ENCODE data around the gene WDSUB1.

The WDSUB1 gene

DNA sequence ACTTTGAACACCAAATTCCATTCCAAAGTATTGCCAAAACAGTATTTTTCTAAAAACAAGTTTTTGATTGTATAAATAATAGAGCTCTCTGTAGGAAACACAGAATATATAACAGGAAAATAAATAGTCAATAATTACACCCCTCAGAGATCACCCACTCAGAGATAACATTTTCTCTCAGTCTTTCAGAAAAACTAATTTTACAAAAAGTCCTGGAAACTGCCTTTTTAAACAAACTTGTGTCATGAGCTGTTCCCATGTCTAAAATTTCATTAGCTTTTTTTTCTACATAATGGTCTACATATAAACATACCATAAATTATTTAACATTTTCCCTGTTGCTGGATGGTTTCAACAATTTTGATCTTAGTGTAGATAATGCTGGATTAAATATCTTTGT, 1.2 kb upstream of the WDSUB1 start:
- Histone ChIP-seq H3K4me3 (ENCODE audit: low read depth, low read length) (no peak overlapping the region), H3K9ac (ENCODE audit: low read depth, low read length) (no peak overlapping the region)

DNA sequence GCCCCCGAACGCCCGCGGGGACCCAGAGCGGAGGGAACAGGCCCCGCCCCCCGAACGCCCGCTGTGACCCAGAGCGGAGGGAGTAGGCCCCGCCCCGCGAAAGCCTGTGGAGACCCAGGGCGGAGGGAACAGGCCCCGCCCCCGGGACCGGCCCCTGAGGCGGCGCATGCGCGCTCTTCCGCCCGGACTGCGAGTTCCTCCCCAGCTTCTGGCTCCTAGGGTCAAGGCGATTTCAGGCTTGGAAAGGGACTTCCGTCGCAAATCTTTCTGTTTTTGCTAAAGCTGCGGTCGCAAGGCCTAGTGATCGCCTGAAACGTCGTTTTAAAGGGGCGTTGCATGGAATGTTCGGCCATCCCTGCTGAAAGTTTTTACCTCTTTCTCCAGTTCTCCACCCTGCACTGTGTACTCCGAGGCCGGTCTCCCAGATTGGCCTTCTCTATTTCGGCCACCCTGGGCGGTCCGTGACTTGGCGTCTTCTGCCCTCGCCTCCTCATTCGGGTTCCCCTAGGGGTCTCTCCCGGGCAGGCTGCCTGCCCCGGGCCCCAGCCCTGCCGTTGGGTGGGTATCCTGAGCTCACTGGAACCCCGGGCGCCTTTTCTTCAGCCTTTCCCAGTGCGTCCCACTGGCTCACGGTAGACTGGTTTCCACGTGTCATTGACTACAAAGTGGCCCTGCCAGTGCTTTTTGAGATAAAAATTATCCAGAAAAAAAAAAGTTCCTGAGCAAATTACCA, 372 bp upstream of the WDSUB1 start:
- Histone ChIP-seq H3K27me3 (ENCODE audit: control insufficient read depth, insufficient read depth, low read length) (no peaks in the 10 kb centered on the region), H3K9ac (ENCODE audit: low read depth, low read length) (peak overlapping the region; percentile 91), H3K9me3 (ENCODE audit: control insufficient read depth, insufficient read depth, low read length) (no peaks in the 10 kb centered on the region), H3K4me3 (ENCODE audit: low read depth, low read length) (peak overlapping the region; percentile 83), H3K4me1 (ENCODE audit: control insufficient read depth, insufficient read depth, low read length) (no peaks in the 10 kb centered on the region), H3K36me3 (ENCODE audit: control insufficient read depth, insufficient read depth, low read length) (no peaks in the 10 kb centered on the region)

More for the DNA sequence above, 1.2 kb upstream of the WDSUB1 start:
- H3K9me3 ChIP-seq (ENCODE audit: control insufficient read depth, insufficient read depth, low read length) = no peaks in the 10 kb centered on the region
- H3K4me1 ChIP-seq (ENCODE audit: control insufficient read depth, insufficient read depth, low read length) = no peaks in the 10 kb centered on the region
- no peaks in the 10 kb centered on the region for H3K27me3 ChIP-seq (ENCODE audit: control insufficient read depth, insufficient read depth, low read length)
- H3K36me3 ChIP-seq (ENCODE audit: control insufficient read depth, insufficient read depth, low read length) = no peaks in the 10 kb centered on the region

DNA sequence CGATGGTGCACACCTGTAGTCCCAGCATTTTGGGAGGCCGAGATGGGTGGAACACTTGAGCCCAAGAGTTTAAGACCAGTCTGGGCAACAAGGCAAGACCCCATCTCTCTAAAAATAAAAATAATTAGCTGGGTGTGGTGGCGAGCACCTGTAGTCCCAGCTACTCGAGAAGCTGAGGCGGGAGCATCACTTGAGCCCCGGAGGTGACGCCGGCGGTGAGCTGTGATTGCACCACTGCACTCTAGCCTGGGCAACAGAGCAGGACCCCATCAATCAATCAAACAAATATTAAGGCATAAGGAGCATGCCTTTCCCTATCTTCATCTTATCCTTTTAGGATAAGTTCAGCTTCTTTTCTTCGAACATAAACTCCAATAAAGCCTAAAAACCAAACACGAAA, 1.1 kb downstream of the WDSUB1 start:
- H3K27me3 ChIP-seq (ENCODE audit: control insufficient read depth, insufficient read depth, low read length) = no peaks in the 10 kb centered on the region
- no peak overlapping the region for H3K9ac ChIP-seq (ENCODE audit: low read depth, low read length)
- no peaks in the 10 kb centered on the region for H3K4me1 ChIP-seq (ENCODE audit: control insufficient read depth, insufficient read depth, low read length)
- no peaks in the 10 kb centered on the region for H3K9me3 ChIP-seq (ENCODE audit: control insufficient read depth, insufficient read depth, low read length)
- peak overlapping the region; percentile 72 for H3K4me3 ChIP-seq (ENCODE audit: low read depth, low read length)
- H3K36me3 ChIP-seq (ENCODE audit: control insufficient read depth, insufficient read depth, low read length) = no peaks in the 10 kb centered on the region

DNA sequence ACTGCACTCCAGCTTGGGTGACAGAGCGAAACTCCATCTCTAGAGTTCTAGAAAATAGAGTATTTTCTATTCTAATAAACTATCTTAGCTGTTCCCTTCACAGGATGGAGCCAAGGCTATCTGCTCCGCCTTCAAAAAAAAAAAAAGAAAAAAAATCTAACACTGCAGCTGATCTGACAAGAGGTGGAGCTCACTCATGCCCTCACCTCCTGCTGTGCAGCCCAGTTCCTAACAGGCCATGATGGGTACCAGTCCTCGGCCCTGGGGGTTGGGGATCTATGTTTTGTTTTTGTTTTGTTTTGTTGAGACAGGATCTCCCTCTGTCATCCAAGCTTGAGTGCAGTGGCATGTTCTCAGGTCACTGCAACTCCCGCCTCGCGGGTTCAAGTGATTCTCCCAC, 3.0 kb downstream of the WDSUB1 start:
- no peaks in the 10 kb centered on the region for H3K9me3 ChIP-seq (ENCODE audit: control insufficient read depth, insufficient read depth, low read length)
- H3K9ac ChIP-seq (ENCODE audit: low read depth, low read length) = no peak overlapping the region
- no peaks in the 10 kb centered on the region for H3K36me3 ChIP-seq (ENCODE audit: control insufficient read depth, insufficient read depth, low read length)

DNA sequence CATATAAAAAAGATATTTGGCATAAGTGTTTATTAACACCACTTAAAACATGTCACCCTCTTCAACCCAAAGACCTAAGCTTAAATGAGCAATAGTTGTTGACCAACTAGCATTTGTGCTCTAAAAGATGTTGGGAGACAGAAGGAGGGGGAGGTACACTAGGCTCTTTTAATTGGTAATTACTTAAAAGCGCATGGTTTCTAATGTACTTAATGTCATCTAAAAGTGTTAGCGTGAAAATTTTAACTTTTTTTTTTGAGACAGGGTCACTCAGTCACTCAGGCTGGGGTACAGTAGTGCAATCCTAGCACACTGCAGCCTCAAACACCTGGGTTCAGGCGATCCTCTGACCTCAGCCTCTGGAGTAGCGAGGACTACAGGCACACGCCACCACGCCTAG, 5.5 kb downstream of the WDSUB1 start:
- Histone ChIP-seq H3K36me3 (ENCODE audit: control insufficient read depth, insufficient read depth, low read length) (no peaks in the 10 kb centered on the region), H3K9ac (ENCODE audit: low read depth, low read length) (no peak overlapping the region), H3K27me3 (ENCODE audit: control insufficient read depth, insufficient read depth, low read length) (no peaks in the 10 kb centered on the region)

More for the DNA sequence above, 3.0 kb downstream of the WDSUB1 start:
- Histone ChIP-seq H3K4me1 (ENCODE audit: control insufficient read depth, insufficient read depth, low read length) (no peaks in the 10 kb centered on the region), H3K27me3 (ENCODE audit: control insufficient read depth, insufficient read depth, low read length) (no peaks in the 10 kb centered on the region), H3K4me3 (ENCODE audit: low read depth, low read length) (no peak overlapping the region)

DNA sequence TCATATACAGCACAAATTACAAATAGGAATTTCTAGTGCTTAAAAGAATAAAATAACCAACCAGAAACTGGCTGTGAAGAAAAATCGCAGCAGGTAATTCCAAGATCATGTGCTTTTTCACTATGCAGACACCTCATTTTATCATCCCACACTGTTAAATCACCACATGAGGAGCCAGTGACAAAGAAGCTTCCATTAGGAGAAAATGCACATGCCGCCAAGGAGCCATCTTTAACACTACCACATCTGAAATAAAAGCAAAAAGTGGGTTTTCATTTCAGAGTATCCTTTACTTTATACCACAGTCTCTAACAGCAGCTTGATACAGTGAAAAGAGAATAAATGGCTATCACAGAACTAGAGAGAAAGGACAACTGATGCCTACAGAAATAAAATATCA, 6.8 kb downstream of the WDSUB1 start:
- H3K4me1 ChIP-seq (ENCODE audit: control insufficient read depth, insufficient read depth, low read length) = no peaks in the 10 kb centered on the region
- no peaks in the 10 kb centered on the region for H3K27me3 ChIP-seq (ENCODE audit: control insufficient read depth, insufficient read depth, low read length)
- H3K9ac ChIP-seq (ENCODE audit: low read depth, low read length) = no peak overlapping the region
- H3K9me3 ChIP-seq (ENCODE audit: control insufficient read depth, insufficient read depth, low read length) = no peaks in the 10 kb centered on the region
- no peak overlapping the region for H3K4me3 ChIP-seq (ENCODE audit: low read depth, low read length)
- H3K36me3 ChIP-seq (ENCODE audit: control insufficient read depth, insufficient read depth, low read length) = no peaks in the 10 kb centered on the region

More for the DNA sequence above, 5.5 kb downstream of the WDSUB1 start:
- H3K4me1 ChIP-seq (ENCODE audit: control insufficient read depth, insufficient read depth, low read length) = no peaks in the 10 kb centered on the region
- H3K4me3 ChIP-seq (ENCODE audit: low read depth, low read length) = no peak overlapping the region
- no peaks in the 10 kb centered on the region for H3K9me3 ChIP-seq (ENCODE audit: control insufficient read depth, insufficient read depth, low read length)

DNA sequence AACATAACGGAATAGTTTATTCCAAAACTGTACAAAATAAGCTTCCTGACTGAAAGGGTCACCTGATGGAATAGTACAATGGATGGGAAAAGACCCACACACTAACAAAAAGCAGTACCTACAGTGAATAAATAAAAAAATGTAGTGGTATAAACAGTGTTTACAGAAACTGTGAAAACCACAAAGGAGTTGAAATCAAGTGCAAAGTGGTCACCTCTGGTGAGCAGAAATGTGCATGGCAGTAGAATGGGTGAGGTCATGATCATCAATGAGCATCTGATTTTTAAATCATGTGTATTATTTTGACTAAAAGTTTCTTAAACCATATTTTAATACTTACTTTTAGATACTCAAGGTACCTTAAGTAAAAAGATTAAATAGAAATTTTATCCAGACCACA, 11.4 kb downstream of the WDSUB1 start:
- no peaks in the 10 kb centered on the region for H3K9me3 ChIP-seq (ENCODE audit: control insufficient read depth, insufficient read depth, low read length)
- H3K36me3 ChIP-seq (ENCODE audit: control insufficient read depth, insufficient read depth, low read length) = no peaks in the 10 kb centered on the region
- no peaks in the 10 kb centered on the region for H3K4me1 ChIP-seq (ENCODE audit: control insufficient read depth, insufficient read depth, low read length)
- no peak overlapping the region for H3K9ac ChIP-seq (ENCODE audit: low read depth, low read length)
- no peaks in the 10 kb centered on the region for H3K27me3 ChIP-seq (ENCODE audit: control insufficient read depth, insufficient read depth, low read length)
- H3K4me3 ChIP-seq (ENCODE audit: low read depth, low read length) = no peak overlapping the region

DNA sequence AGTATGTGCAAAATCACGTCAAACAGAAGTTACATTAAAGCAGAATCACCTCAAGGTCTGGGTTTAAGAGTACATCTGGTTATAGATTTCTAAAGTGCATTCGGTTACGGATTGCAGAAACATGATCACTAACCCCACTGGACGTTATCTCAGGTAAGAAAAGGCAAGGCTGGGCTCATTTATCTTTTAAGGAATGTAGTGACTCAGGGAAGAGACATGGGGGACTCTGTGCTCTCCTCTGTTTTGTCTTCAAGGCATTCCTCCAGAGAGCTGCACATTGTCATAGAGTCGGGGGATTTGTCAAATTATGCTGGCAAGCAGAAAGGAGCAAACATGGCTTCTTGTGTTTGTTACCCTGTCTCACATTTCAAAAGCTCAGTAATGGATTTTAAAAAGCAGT, 14.3 kb downstream of the WDSUB1 start:
- H3K9ac ChIP-seq (ENCODE audit: low read depth, low read length) = no peak overlapping the region
- no peaks in the 10 kb centered on the region for H3K36me3 ChIP-seq (ENCODE audit: control insufficient read depth, insufficient read depth, low read length)
- no peaks in the 10 kb centered on the region for H3K4me1 ChIP-seq (ENCODE audit: control insufficient read depth, insufficient read depth, low read length)

DNA sequence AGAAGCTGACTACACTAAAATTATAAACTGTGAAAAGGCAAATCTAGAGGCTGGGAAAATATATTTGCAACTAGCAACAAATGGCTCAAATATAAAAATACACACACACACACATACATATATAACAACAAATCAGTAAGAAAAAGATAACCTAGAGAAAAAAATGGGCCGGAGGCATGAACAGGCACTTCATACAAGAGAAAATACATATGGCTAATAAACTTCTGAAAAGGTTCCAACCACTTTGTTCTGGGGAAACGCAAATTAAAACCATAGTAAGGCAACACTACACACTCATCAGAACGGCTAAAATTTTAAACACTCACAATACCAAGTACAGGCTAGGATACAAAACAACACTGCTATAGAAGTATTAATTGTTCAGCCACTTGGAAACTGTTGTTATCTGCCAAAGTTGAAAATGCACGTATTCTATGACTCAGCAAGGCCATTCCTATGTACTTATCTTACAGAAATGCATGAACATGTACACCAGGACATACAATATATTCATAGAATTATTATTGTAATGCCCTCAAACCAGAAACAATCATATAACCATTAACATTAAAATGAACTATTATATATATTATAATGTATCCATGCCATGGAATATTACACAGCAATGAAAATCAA, 15.6 kb downstream of the WDSUB1 start:
- Histone ChIP-seq H3K9me3 (ENCODE audit: control insufficient read depth, insufficient read depth, low read length) (no peaks in the 10 kb centered on the region), H3K4me1 (ENCODE audit: control insufficient read depth, insufficient read depth, low read length) (no peaks in the 10 kb centered on the region), H3K4me3 (ENCODE audit: low read depth, low read length) (no peak overlapping the region), H3K36me3 (ENCODE audit: control insufficient read depth, insufficient read depth, low read length) (no peaks in the 10 kb centered on the region), H3K27me3 (ENCODE audit: control insufficient read depth, insufficient read depth, low read length) (no peaks in the 10 kb centered on the region), H3K9ac (ENCODE audit: low read depth, low read length) (no peak overlapping the region)

More for the DNA sequence above, 14.3 kb downstream of the WDSUB1 start:
- Histone ChIP-seq H3K9me3 (ENCODE audit: control insufficient read depth, insufficient read depth, low read length) (no peaks in the 10 kb centered on the region), H3K4me3 (ENCODE audit: low read depth, low read length) (no peak overlapping the region), H3K27me3 (ENCODE audit: control insufficient read depth, insufficient read depth, low read length) (no peaks in the 10 kb centered on the region)

DNA sequence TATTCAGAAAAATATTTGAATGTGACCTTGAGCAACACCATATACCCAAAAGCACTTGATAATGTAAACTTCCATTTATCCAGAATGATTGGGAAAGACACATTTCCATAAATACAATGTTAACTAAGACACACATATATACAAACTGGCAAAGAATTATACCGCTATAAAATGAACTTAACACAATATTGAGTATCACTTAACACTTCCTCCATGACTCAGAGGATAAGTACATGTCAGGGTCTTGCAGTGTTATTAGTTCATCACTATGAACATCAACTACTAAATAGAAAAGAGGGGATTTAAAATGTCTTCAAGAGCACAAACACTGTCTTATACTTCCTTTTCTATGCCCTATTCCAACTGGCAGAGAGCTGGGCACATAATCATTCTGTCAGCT, 18.6 kb downstream of the WDSUB1 start:
- Histone ChIP-seq H3K9me3 (ENCODE audit: control insufficient read depth, insufficient read depth, low read length) (no peaks in the 10 kb centered on the region), H3K4me1 (ENCODE audit: control insufficient read depth, insufficient read depth, low read length) (no peaks in the 10 kb centered on the region), H3K9ac (ENCODE audit: low read depth, low read length) (no peak overlapping the region), H3K27me3 (ENCODE audit: control insufficient read depth, insufficient read depth, low read length) (no peaks in the 10 kb centered on the region), H3K36me3 (ENCODE audit: control insufficient read depth, insufficient read depth, low read length) (no peaks in the 10 kb centered on the region), H3K4me3 (ENCODE audit: low read depth, low read length) (no peak overlapping the region)

DNA sequence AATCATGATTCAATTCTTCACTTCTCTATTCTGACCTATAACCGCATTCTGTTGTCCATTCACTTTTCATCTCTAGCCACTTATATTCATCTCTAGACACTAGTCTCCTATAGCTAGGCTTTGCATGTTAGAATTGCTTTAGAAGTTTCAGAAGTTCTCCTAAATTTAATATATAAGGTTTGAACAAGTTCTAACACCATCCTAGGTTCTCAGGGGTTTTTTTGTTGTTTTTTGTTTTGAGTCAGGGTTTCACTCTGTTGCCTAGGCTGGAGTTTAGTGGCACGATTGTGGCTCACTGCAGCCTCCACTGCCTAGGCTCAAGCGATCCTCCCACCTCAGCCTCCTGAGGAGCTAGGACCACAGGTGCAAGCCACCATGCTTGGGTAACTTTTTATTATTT, 19.9 kb downstream of the WDSUB1 start:
- no peaks in the 10 kb centered on the region for H3K36me3 ChIP-seq (ENCODE audit: control insufficient read depth, insufficient read depth, low read length)
- H3K4me1 ChIP-seq (ENCODE audit: control insufficient read depth, insufficient read depth, low read length) = no peaks in the 10 kb centered on the region
- H3K9me3 ChIP-seq (ENCODE audit: control insufficient read depth, insufficient read depth, low read length) = no peaks in the 10 kb centered on the region
- H3K4me3 ChIP-seq (ENCODE audit: low read depth, low read length) = no peak overlapping the region
- H3K27me3 ChIP-seq (ENCODE audit: control insufficient read depth, insufficient read depth, low read length) = no peaks in the 10 kb centered on the region
- H3K9ac ChIP-seq (ENCODE audit: low read depth, low read length) = no peak overlapping the region

DNA sequence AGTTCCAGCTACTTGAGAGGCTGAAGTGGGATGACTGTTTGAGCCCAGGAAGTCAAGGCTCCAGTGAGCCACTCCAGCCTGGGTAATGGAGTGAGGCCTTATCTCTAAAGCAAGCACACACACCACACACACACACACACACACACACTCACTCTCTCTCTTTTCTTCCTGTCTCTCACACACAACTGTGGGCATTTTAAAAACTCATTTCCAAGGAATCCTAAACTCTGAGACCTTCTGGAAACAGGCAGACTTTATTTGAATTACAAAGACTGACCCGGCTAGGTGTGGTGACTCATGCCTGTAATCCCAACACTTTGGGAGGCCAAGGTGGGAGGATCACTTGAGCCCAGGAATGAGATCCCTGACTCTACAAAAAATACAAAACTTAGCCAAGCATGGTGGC, 21.3 kb downstream of the WDSUB1 start:
- no peaks in the 10 kb centered on the region for H3K9me3 ChIP-seq (ENCODE audit: control insufficient read depth, insufficient read depth, low read length)
- H3K4me3 ChIP-seq (ENCODE audit: low read depth, low read length) = no peak overlapping the region
- no peaks in the 10 kb centered on the region for H3K36me3 ChIP-seq (ENCODE audit: control insufficient read depth, insufficient read depth, low read length)
- H3K27me3 ChIP-seq (ENCODE audit: control insufficient read depth, insufficient read depth, low read length) = no peaks in the 10 kb centered on the region
- H3K4me1 ChIP-seq (ENCODE audit: control insufficient read depth, insufficient read depth, low read length) = no peaks in the 10 kb centered on the region
- H3K9ac ChIP-seq (ENCODE audit: low read depth, low read length) = no peak overlapping the region
